Activated B cell treated with CpG ODN at 0.5 μM for 24 hours (primary cell): Measurements from ENCODE around the gene HOXB6. TPM values are rescaled to one million over a fixed set of nuclear protein-coding genes. Genes with fewer than 3 reads are reported as not detected.
A peak's percentile ranks its signal among the peaks of the same experiment; 100 is the strongest.

Source experiments
- ATAC-seq: fragments of 200-7000 bp; cut with Tn5 transposase; one replicate; pipeline ENCODE4 v1.10.0; 2021; ENCODE audit warnings: low read depth, mild to moderate bottlenecking, moderate library complexity
- CTCF ChIA-PET: fragments of 350-600 bp; sonication (Branson Sonifier 250); formaldehyde crosslinking; loops from one replicate; lab custom pipeline; 2021; ENCODE audit warnings: antibody characterized with exemption; lab: Charles Lee
- POLR2A ChIA-PET: fragments of 350-600 bp; sonication (Branson Sonifier 250); formaldehyde crosslinking; loops from one replicate; lab custom pipeline; 2021; ENCODE audit warnings: antibody characterized with exemption; lab: Charles Lee
- DNase-seq: peaks from one replicate; pipeline ENCODE4 v3.0.0; 2022
- H3K27ac Mint-ChIP-seq: one replicate; pipeline ENCODE4 v1.8.0; 2020; ENCODE audit warnings: mixed read lengths
- H3K27me3 Mint-ChIP-seq: one replicate; pipeline ENCODE4 v1.8.0; 2021; ENCODE audit warnings: mixed read lengths
- H3K36me3 Mint-ChIP-seq: one replicate; pipeline ENCODE4 v1.8.0; 2021; ENCODE audit warnings: low read depth, mixed read lengths
- H3K4me1 Mint-ChIP-seq: one replicate; pipeline ENCODE4 v1.8.0; 2021; ENCODE audit warnings: mixed read lengths
- H3K4me3 Mint-ChIP-seq: one replicate; pipeline ENCODE4 v1.8.0; 2020; ENCODE audit warnings: mild to moderate bottlenecking, mixed read lengths
- H3K9me3 Mint-ChIP-seq: one replicate; pipeline ENCODE4 v1.8.0; 2020; ENCODE audit warnings: mixed read lengths
- intact Hi-C: fragments of 100-400 bp; cut with micrococcal nuclease; formaldehyde crosslinking; loops from one replicate; pipeline ENCODE4 v1.15.1; 2024
- total RNA-seq: library from RNA; stranded (reverse); gene quantifications from 2 replicates; pipeline ENCODE4 v1.2.3, GENCODE V29; 2022
- TF ChIP-seq, protein P1 (sequence below): fragments of 200-600 bp; IDR thresholded peaks from one replicate; pipeline ENCODE4 v1.8.0; 2022; ENCODE audit warnings: antibody characterized with exemption, mild to moderate bottlenecking

HOXB6 gene
- total RNA-seq, 1 donor from 2014 or later: not detected

DNA sequence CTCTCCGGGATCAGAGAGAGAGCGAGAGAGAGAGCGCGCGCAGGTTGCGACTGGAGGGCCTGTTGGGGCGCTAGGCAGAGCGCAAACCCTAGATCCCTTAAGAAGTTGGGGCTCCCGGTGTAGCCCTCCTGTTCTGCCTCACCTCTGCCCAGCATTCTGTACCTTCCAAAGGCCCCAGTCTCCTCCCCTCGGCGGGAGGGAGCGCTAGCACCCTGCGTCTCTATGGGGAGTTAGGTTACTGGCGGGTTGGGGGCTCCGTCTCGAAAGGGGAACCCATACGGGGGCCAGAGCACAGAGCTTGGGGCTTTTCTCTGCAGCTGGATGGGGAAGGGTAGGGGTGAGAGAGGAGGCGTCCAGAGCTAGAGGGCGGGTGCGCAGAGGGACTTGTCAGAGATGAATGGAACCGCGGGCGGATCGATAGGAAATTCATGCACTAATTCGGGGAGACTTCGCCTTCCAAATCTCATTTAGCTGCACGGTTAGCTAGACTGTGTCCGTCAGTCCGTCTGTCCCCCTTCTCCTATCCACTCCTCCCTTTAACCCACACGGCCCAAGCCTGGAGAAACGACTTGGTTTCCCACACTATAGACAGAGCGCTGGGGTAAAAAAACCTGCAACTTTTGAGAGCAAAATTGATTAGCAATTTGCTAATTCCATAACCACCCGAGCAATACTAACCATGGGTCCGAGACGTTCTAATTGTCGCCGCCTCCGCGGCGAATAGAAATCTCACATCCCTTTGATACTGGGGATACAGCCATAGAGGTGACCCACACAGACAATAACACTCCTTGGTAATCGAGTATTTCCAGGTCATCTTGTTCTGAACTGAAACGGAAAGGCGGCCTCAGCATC lies 25.9 kb downstream of the HOXB6 start:
- ATAC-seq (peak; percentile 45), DNase-seq (peak; percentile 55)
- ChIA-PET CTCF (no interaction called here), POLR2A (interaction anchor here (0.5 to 1.2 kb wide), 3 partner anchors 13 to 466 kb away, joined by 3 to 5 read pairs (median 3); no protein-coding TSS in a partner anchor)
- Mint-ChIP-seq H3K9me3 (no peaks in the 10 kb centered on the region), H3K27ac (peak overlapping the region; percentile 57), H3K27me3 (peaks cover 47% of the 10 kb centered on the region), H3K4me1 (peaks cover 49% of the 10 kb centered on the region), H3K36me3 (peaks cover 2% of the 10 kb centered on the region), H3K4me3 (peak overlapping the region; percentile 90)
- TF ChIP-seq, protein P1, sequence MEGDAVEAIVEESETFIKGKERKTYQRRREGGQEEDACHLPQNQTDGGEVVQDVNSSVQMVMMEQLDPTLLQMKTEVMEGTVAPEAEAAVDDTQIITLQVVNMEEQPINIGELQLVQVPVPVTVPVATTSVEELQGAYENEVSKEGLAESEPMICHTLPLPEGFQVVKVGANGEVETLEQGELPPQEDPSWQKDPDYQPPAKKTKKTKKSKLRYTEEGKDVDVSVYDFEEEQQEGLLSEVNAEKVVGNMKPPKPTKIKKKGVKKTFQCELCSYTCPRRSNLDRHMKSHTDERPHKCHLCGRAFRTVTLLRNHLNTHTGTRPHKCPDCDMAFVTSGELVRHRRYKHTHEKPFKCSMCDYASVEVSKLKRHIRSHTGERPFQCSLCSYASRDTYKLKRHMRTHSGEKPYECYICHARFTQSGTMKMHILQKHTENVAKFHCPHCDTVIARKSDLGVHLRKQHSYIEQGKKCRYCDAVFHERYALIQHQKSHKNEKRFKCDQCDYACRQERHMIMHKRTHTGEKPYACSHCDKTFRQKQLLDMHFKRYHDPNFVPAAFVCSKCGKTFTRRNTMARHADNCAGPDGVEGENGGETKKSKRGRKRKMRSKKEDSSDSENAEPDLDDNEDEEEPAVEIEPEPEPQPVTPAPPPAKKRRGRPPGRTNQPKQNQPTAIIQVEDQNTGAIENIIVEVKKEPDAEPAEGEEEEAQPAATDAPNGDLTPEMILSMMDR: no peak
- intact Hi-C loops: loop anchor here (1.0 kb wide), 2 partner anchors 18 to 32 kb away; partner anchors contain the start of gene HOXB7

DNA sequence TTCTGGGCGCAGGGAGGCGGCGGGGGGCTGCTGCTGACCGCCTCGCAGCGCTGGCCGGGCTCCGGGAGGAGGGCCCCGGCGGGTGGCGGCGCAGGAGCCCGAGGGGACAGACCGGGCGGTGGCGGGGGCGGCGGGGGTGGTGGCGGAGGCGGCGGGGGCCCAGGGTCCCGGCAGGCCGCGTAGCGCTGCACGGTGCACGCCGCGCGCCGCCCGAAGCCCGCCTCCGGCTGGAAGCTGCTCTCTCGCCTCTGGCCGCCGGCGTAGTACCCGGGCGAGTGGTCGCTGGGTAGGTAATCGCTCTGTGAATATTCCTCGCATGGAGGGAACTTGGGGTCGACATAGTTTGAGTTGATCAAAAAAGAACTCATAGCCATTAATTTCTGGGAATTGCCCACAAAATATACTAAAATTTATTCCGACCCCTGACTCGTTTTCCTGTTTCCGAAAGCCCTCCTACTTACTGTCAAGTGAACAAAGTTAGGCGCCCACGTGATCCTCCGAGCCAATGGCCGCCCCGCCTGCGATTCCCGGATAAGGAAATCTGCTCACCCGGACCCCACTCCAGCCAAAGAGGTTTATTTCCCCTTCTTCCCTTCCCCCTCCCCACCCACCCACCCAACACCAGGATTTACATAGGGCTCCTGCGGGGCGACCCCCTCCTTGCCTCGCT lies 26.7 kb downstream of the HOXB6 start, which contains the start of gene HOXB4:
Gene HOXB4 (minus strand): TSS at position 405 of the 670 bp plus-strand sequence. CDS start 31 bp downstream, at position 374.
- DNase-seq (peak; percentile 42), ATAC-seq (peak; percentile 80)
- Mint-ChIP-seq H3K4me3 (peak within 1 kb of the TSS; percentile 90), H3K4me1 (peaks cover 49% of the 10 kb centered on the region), H3K36me3 (peaks cover 2% of the 10 kb centered on the region), H3K9me3 (no peaks in the 10 kb centered on the region), H3K27me3 (peaks cover 41% of the 10 kb centered on the region), H3K27ac (peak within 1 kb of the TSS; percentile 60)
- TF ChIP-seq, protein P1: no peak
- ChIA-PET CTCF (no interaction called here), POLR2A (interaction anchor here (0.5 to 1.2 kb wide), 2 partner anchors 36 to 465 kb away, joined by 3 to 5 read pairs; no protein-coding TSS in a partner anchor)
- intact Hi-C loops: loop anchor here (1.0 kb wide), 2 partner anchors 19 to 33 kb away; partner anchors contain the start of gene HOXB7

GRCh38 chr17:48577330-48577945 lies 27.3 kb downstream of the HOXB6 start:
- Mint-ChIP-seq H3K4me1 (peaks cover 45% of the 10 kb centered on the region), H3K27me3 (peaks cover 35% of the 10 kb centered on the region), H3K36me3 (peaks cover 2% of the 10 kb centered on the region), H3K9me3 (no peaks in the 10 kb centered on the region), H3K4me3 (peak overlapping the region; percentile 80), H3K27ac (peak overlapping the region; percentile 24)
- ChIA-PET POLR2A (interaction anchor here (0.6 to 0.8 kb wide), 2 partner anchors 171 to 270 kb away, joined by 3 to 4 read pairs; no protein-coding TSS in a partner anchor), CTCF (no interaction called here)
- ATAC-seq (peak; percentile 6), DNase-seq (no peak)
- TF ChIP-seq, protein P1: no peak
- intact Hi-C loops: no loop called here

DNA sequence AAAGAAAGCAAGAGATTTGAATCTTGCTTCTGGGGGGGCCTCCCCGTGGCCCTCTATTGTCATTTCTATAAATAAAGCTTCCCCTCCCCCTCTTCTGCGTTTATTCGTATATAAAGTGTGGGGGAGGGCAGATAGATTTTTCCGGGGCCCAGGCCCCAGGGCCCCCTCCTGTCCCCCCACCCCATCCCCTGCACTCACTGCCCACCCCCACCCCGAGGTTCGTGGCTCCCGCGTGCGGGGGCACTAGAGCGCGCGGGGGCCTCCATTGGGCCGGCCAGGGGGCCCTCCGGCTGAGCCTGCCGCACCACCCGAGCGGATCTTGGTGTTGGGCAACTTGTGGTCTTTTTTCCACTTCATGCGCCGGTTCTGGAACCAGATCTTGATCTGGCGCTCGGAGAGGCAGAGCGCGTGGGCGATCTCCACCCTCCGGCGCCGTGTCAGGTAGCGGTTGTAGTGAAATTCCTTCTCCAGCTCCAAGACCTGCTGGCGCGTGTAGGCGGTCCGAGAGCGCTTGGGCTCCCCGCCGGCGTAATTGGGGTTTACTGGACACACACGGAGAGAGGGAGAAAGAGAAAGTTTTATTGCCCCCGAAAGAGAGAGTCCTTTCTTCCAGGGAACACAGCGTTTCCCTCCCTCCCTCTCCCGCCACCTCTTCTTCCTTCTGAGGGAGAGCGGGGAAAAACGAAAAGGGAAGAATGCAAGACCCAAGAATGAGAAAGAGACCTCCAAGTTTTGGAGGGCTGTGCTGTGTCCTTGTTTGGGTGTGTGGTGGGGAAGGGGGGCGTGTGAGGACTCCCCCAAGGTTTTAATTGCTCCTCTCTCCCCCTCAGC lies 28.1 kb downstream of the HOXB6 start:
- CTCF ChIA-PET: no interaction called here
- POLR2A ChIA-PET: interaction anchor here (0.7 to 0.8 kb wide), 2 partner anchors 32 to 172 kb away, joined by 3 read pairs; no protein-coding TSS in a partner anchor
- TF ChIP-seq, protein P1: no peak
- Mint-ChIP-seq H3K36me3 (peaks cover 2% of the 10 kb centered on the region), H3K9me3 (no peaks in the 10 kb centered on the region), H3K4me3 (peak overlapping the region; percentile 80), H3K4me1 (peaks cover 40% of the 10 kb centered on the region), H3K27ac (no peak overlapping the region), H3K27me3 (peaks cover 32% of the 10 kb centered on the region)
- ATAC-seq (no peak), DNase-seq (no peak)
- intact Hi-C loops: no loop called here
